Activated naive CD8-positive, alpha-beta T cell treated with anti-CD3 and anti-CD28 coated beads, Interleukin-2, amount 50 U/mL, for 16 hours (primary cell): ENCODE results near the gene VWCE.

Experiments
- DNase-seq: peaks from one replicate; pipeline ENCODE4 v3.0.0-alpha.2; 2020; ENCODE audit warnings: low read depth, low spot score

VWCE gene, protein sequence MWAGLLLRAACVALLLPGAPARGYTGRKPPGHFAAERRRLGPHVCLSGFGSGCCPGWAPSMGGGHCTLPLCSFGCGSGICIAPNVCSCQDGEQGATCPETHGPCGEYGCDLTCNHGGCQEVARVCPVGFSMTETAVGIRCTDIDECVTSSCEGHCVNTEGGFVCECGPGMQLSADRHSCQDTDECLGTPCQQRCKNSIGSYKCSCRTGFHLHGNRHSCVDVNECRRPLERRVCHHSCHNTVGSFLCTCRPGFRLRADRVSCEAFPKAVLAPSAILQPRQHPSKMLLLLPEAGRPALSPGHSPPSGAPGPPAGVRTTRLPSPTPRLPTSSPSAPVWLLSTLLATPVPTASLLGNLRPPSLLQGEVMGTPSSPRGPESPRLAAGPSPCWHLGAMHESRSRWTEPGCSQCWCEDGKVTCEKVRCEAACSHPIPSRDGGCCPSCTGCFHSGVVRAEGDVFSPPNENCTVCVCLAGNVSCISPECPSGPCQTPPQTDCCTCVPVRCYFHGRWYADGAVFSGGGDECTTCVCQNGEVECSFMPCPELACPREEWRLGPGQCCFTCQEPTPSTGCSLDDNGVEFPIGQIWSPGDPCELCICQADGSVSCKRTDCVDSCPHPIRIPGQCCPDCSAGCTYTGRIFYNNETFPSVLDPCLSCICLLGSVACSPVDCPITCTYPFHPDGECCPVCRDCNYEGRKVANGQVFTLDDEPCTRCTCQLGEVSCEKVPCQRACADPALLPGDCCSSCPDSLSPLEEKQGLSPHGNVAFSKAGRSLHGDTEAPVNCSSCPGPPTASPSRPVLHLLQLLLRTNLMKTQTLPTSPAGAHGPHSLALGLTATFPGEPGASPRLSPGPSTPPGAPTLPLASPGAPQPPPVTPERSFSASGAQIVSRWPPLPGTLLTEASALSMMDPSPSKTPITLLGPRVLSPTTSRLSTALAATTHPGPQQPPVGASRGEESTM

DNA sequence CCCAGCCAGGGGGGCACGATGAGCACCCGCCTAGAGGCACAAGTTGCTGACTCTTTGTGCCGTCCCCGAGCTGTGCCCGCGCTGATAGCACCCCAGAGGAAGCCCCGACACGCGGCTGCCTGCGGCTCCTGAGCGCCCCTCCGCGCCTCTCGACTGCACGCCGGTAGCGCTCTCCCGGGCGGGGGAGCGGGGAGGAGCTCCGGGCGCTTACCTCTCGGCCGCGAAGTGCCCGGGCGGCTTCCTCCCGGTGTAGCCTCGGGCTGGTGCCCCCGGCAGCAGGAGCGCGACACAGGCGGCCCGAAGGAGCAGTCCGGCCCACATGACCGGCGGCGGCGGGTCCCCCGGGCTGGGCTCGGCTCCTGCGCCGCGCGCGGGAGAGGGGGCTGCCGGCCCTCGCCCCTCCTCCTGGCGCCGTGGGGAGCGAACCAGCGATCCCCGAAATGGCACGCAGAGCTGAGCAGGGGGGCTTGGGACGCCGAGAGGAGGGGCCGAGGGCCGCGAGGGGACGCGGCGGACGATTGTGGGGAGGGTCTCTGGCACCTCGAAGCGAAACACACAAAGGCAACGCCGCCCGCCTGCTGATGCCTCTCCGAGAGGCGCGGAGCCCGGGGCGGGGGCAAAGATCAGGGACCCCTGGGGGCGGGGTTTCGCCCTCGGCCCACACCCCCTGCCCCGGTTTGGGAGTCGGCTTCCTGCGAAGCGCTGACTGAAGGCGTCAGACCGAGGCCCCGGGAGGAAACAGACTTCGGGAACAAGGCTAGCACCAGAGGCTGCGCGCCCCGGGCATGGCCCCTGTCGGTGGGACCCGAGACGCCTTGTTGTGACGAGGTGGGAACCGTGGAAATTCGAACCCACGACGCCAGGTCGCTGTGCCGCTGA is at the start of gene VWCE:
Gene VWCE (minus strand): TSS at position 600 of the 879 bp plus-strand sequence. CDS start 279 bp downstream, at position 321.
- DNase-seq: peak; percentile 55

DNA sequence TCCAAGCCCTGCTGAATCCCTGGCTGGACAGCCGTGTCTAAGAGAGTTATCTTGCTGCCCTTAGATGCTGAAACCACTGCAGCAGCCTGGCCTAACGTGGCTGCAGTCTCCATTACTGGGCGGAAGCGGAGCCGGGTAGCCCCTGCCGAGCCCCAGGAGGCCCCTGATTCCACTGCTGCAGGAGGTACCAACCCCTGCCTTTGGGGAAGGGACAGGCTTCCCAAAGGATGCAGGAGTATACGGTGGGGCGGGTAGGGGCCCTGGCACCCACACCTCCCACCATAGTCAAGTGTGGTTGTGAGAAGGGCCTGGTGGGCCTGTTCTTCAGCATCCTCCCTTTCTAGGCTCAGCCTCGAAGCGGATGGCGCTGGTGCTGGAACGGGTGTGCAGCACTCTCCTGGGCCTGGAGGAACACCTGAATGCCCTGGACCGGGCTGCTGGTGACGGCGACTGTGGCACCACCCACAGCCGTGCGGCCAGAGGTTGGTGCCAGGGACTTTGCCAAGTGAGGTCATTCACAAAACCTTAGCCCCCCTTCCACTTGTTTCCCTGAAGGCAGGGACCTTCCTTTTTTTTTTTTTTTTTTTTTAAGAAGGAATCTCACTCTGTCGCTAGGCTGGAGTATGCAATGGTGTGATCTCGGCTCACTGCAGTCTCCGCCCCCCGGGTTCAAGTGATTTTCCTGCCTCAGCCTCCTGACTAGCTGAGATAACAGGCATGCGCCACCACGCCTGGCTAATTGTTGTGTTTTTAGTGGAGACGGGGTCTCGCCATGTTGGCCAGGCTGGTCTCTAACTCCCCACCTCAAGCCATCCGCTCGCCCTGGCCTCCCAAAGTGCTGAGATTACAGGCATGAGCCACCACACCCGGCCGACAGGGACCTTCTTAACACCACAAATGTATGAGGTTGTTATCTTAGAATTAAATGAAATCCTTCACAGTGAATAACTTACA is 49.0 kb upstream of the VWCE start:
- DNase-seq: no peak

DNA sequence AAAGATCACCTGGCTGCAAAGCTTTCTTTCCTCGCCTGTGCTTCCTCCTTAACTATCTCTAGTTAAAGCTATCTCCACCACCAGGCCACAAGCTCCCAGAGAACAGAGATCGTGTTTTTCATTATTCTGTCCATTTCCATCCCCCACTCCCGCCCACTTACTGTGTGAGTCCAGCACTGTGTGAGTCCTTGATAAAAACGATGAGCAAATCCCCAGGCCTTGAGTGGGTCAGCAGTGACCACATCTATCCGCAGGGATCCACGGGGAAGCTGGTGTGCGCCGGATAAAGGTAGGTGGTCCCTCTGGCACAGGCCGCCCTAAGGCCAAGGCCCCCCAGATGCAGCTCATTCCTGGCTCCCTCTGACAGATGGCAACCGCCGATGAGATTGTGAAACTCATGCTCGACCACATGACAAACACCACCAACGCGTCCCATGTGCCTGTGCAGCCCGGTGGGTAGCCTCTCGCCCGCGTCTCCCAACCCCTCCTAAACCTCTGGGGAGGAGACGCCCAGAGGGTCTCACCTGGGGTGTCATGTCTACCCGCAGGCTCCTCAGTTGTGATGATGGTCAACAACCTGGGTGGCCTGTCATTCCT is 47.2 kb upstream of the VWCE start:
- no peak for DNase-seq

GRCh38 chr11:61341706-61342105 is 46.6 kb upstream of the VWCE start:
- DNase-seq: no peak

GRCh38 chr11:61340979-61341378 is 45.9 kb upstream of the VWCE start:
- DNase-seq: no peak

- no peak for DNase-seq
Measured at GRCh38 chr11:61339490-61339878, 44.4 kb upstream of the VWCE start.

- no peak for DNase-seq
Measured at GRCh38 chr11:61338783-61339489, 43.8 kb upstream of the VWCE start.

- no peak for DNase-seq
Measured at GRCh38 chr11:61337706-61338470, 42.8 kb upstream of the VWCE start.

- DNase-seq: peak; percentile 57
Measured at GRCh38 chr11:61336171-61336935, 41.2 kb upstream of the VWCE start.

GRCh38 chr11:61335355-61335710 is 40.2 kb upstream of the VWCE start:
- no peak for DNase-seq

GRCh38 chr11:61334434-61335354 is 39.6 kb upstream of the VWCE start:
- DNase-seq: no peak

DNA sequence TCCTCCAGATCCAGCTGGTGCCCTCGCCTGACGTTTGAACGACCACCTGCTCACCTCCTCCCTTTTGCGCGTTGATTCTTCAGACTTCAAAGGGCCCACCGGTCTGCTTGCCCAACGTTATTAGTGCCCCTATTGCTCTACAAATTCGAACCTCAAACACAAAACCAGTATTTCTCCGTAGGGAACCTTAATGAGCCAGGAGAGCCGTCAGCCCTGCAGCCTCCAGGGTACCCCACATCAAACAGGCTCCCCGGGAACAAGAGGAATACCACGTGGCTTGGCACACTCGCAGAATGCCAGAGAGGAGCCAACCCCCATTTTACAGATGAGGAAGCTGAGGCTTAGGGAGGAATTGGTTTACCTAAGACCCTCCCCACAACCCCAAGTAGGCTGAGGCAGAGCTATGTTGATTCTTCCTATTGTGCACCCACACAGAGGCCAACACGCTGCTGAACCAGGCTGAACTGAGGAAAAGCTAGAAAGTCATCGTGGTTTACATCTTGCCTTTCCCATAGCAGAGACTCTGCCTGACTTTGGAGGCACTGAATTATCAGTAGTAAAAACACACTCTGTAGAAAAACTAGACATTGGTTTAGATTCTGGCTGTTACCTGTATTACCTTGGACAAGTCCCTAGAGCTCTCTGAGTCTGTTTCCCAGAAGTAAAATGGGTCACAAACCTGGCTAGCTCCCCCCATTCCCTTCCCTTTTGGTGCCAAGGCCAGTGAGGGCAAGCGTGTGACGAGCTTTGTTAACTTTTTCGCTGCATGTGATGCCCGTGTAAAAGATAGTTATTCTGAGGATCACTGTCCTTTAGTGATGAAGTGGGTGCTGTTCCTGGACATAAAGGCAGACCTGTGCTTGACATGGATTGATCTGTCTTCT is 38.7 kb upstream of the VWCE start:
- no peak for DNase-seq

GRCh38 chr11:61332797-61333549 is 37.9 kb upstream of the VWCE start, which contains the start of the genes DDB1 and TKFC:
Gene DDB1, minus strand, starts transcription at chr11:61333105. Its CDS starts 137 bp downstream, at chr11:61332968.
Gene TKFC, plus strand, starts transcription at chr11:61333228. Its CDS starts 1,501 bp downstream, at chr11:61334729.
- DNase-seq: peak; percentile 94

GRCh38 chr11:61332281-61332796 is 37.2 kb upstream of the VWCE start:
- DNase-seq: no peak

DNA sequence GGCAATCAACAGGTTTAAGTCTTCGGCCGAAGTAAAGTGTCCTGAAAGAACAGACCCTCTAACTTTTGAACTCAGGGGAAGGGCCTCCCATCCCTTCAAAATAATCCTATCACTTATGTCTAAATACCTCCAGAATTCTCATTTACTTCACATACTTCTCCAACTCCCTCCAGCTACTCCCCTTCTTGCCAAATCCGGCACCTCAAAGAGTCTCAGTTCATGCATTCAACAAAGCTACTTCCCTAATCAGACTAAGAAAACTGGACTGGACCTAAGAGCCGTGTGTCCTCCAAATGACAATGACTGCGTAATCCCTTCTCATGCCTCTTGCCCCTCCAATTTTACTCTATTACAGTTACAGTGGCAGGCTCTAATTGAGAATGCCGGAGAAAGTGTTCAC is 36.5 kb upstream of the VWCE start:
- no peak for DNase-seq
